Epithelial cell of esophagus (primary cell): ENCODE results near the gene ATP6V0A1.

Source experiments
- DNase-seq: peaks from one replicate; pipeline ENCODE4 v3.0.0; 2010; ENCODE audit warnings: low read depth
- H3K4me3 ChIP-seq: 2 replicates; pipeline ENCODE4 v1.5.1; 2011; ENCODE audit warnings: mild to moderate bottlenecking, low read length, control low read depth
- CTCF ChIP-seq: IDR thresholded peaks from 2 replicates; pipeline ENCODE4 v1.5.1; 2011; ENCODE audit warnings: low read depth, mild to moderate bottlenecking, low read length, control low read depth, inconsistent platforms; ENCODE audit not compliant: insufficient read depth; ENCODE audit errors: missing control alignments

The ATP6V0A1 gene

GRCh38 chr17:42519546-42520491 is 61.1 kb downstream of the ATP6V0A1 start:
- TF ChIP-seq CTCF, result no peak
- no peak overlapping the region for H3K4me3 ChIP-seq
- peak; percentile 83 for DNase-seq

GRCh38 chr17:42520540-42520951 is 61.9 kb downstream of the ATP6V0A1 start:
- DNase-seq, result no peak

GRCh38 chr17:42521036-42521435 is 62.4 kb downstream of the ATP6V0A1 start:
- no peak for TF ChIP-seq CTCF
- no peak for DNase-seq
- no peak overlapping the region for H3K4me3 ChIP-seq

More at GRCh38 chr17:42520540-42520951, 61.9 kb downstream of the ATP6V0A1 start:
- TF ChIP-seq CTCF, result peak; percentile 8
- H3K4me3 ChIP-seq, result no peak overlapping the region

- H3K4me3 ChIP-seq, result no peak overlapping the region
- DNase-seq, result no peak
- TF ChIP-seq CTCF, result no peak
Measured at GRCh38 chr17:42521666-42522262, 63.1 kb downstream of the ATP6V0A1 start.

GRCh38 chr17:42522263-42522790 is 63.6 kb downstream of the ATP6V0A1 start:
- H3K4me3 ChIP-seq, result no peak overlapping the region
- no peak for DNase-seq
- TF ChIP-seq CTCF, result no peak

GRCh38 chr17:42522798-42523278 is 64.2 kb downstream of the ATP6V0A1 start:
- no peak for DNase-seq
- no peak overlapping the region for H3K4me3 ChIP-seq
- TF ChIP-seq CTCF, result no peak
